Glutamatergic neuron (in vitro differentiated cells): ENCODE results near the gene GEMIN4. TPM values are rescaled to one million over a fixed set of nuclear protein-coding genes. Genes with fewer than 3 reads are reported as not detected.

Source experiments
- DNase-seq: peaks from one replicate; pipeline ENCODE4 v3.0.0; 2022
- H3K27ac Mint-ChIP-seq: one replicate; pipeline ENCODE4 v1.8.0; 2020; ENCODE audit warnings: mild to moderate bottlenecking, mixed read lengths, inconsistent platforms; ENCODE audit not compliant: unreplicated experiment
- H3K27me3 Mint-ChIP-seq: one replicate; pipeline ENCODE4 v1.8.0; 2020; ENCODE audit warnings: mild to moderate bottlenecking, moderate library complexity, mixed read lengths, inconsistent platforms; ENCODE audit not compliant: unreplicated experiment
- H3K36me3 Mint-ChIP-seq: one replicate; pipeline ENCODE4 v1.8.0; 2020; ENCODE audit warnings: mild to moderate bottlenecking, mixed read lengths, inconsistent platforms; ENCODE audit not compliant: unreplicated experiment
- H3K4me1 Mint-ChIP-seq: one replicate; pipeline ENCODE4 v1.8.0; 2020; ENCODE audit warnings: mild to moderate bottlenecking, low read depth, mixed read lengths, inconsistent platforms; ENCODE audit not compliant: unreplicated experiment
- H3K4me3 Mint-ChIP-seq: one replicate; pipeline ENCODE4 v1.8.0; 2020; ENCODE audit warnings: mild to moderate bottlenecking, mixed read lengths, inconsistent platforms; ENCODE audit not compliant: unreplicated experiment
- H3K9me3 Mint-ChIP-seq: one replicate; pipeline ENCODE4 v1.8.0; 2020; ENCODE audit warnings: mild to moderate bottlenecking, moderate library complexity, mixed read lengths, inconsistent platforms; ENCODE audit not compliant: unreplicated experiment
- total RNA-seq: library from RNA; stranded (reverse); fragmentation: NEBNext Ultra II Directional; extraction: Animal tissue kit (Norgen Biotek cat#: 25700); gene quantifications from one replicate; pipeline ENCODE4 v1.2.1, GENCODE V29; 2021; ENCODE audit not compliant: unreplicated experiment
- TF ChIP-seq, protein P1 (sequence below): fragments of 200-600 bp; sonication (generic); IDR thresholded peaks from one replicate; pipeline ENCODE4 v1.5.0; 2021; ENCODE audit not compliant: partially characterized antibody, unreplicated experiment

GEMIN4 gene
- total RNA-seq, 1 donor from 2014 or later: 19.9 TPM

- TF ChIP-seq, protein P1, sequence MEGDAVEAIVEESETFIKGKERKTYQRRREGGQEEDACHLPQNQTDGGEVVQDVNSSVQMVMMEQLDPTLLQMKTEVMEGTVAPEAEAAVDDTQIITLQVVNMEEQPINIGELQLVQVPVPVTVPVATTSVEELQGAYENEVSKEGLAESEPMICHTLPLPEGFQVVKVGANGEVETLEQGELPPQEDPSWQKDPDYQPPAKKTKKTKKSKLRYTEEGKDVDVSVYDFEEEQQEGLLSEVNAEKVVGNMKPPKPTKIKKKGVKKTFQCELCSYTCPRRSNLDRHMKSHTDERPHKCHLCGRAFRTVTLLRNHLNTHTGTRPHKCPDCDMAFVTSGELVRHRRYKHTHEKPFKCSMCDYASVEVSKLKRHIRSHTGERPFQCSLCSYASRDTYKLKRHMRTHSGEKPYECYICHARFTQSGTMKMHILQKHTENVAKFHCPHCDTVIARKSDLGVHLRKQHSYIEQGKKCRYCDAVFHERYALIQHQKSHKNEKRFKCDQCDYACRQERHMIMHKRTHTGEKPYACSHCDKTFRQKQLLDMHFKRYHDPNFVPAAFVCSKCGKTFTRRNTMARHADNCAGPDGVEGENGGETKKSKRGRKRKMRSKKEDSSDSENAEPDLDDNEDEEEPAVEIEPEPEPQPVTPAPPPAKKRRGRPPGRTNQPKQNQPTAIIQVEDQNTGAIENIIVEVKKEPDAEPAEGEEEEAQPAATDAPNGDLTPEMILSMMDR: no peak
- H3K27me3 Mint-ChIP-seq: peaks cover 5% of the 10 kb centered on the region
- no peak overlapping the region for H3K4me3 Mint-ChIP-seq
Observed at GRCh38 chr17:740240-741017, 11.6 kb downstream of the GEMIN4 start.

DNA sequence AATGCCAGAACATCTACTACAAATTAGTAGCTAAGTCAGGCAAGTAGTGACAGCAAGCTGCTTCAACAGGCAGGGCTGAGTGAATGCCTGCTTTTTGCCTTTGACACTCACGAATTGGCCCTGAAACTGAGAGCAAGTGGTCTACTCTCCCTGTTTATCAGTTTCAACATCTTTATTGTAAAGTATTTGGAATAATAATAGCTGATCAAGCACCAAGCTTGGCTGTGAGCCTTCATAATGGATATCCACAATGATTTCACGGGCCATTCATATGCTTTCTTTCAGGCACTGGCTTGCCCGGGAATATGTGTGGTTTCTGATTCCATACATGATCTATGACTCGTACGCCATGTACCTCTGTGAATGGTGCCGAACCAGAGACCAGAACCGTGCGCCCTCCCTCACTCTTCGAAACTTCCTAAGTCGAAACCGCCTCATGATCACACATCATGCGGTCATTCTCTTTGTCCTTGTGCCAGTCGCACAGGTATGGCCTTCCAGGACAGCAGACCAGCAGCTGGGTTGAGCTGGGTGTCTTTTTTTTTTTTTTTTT, 14.4 kb downstream of the GEMIN4 start:
- DNase-seq: no peak
- TF ChIP-seq, protein P1: no peak
- Mint-ChIP-seq H3K27me3 (peaks cover 12% of the 10 kb centered on the region), H3K4me3 (no peak overlapping the region), H3K27ac (no peak overlapping the region), H3K36me3 (no peaks in the 10 kb centered on the region), H3K4me1 (peaks cover 9% of the 10 kb centered on the region), H3K9me3 (peaks cover 2% of the 10 kb centered on the region)

More at GRCh38 chr17:740240-741017, 11.6 kb downstream of the GEMIN4 start:
- H3K9me3 Mint-ChIP-seq: no peaks in the 10 kb centered on the region
- no peak for DNase-seq
- no peaks in the 10 kb centered on the region for H3K4me1 Mint-ChIP-seq
- H3K27ac Mint-ChIP-seq: peak overlapping the region; percentile 31
- H3K36me3 Mint-ChIP-seq: no peaks in the 10 kb centered on the region

- H3K36me3 Mint-ChIP-seq: no peaks in the 10 kb centered on the region
- TF ChIP-seq, protein P1: no peak
- H3K4me3 Mint-ChIP-seq: peak overlapping the region; percentile 92
- H3K9me3 Mint-ChIP-seq: peaks cover 2% of the 10 kb centered on the region
- peaks cover 14% of the 10 kb centered on the region for H3K27me3 Mint-ChIP-seq
- H3K27ac Mint-ChIP-seq: no peak overlapping the region
- DNase-seq: no peak
- peaks cover 10% of the 10 kb centered on the region for H3K4me1 Mint-ChIP-seq
Observed at GRCh38 chr17:733743-734142, 18.3 kb downstream of the GEMIN4 start.

DNA sequence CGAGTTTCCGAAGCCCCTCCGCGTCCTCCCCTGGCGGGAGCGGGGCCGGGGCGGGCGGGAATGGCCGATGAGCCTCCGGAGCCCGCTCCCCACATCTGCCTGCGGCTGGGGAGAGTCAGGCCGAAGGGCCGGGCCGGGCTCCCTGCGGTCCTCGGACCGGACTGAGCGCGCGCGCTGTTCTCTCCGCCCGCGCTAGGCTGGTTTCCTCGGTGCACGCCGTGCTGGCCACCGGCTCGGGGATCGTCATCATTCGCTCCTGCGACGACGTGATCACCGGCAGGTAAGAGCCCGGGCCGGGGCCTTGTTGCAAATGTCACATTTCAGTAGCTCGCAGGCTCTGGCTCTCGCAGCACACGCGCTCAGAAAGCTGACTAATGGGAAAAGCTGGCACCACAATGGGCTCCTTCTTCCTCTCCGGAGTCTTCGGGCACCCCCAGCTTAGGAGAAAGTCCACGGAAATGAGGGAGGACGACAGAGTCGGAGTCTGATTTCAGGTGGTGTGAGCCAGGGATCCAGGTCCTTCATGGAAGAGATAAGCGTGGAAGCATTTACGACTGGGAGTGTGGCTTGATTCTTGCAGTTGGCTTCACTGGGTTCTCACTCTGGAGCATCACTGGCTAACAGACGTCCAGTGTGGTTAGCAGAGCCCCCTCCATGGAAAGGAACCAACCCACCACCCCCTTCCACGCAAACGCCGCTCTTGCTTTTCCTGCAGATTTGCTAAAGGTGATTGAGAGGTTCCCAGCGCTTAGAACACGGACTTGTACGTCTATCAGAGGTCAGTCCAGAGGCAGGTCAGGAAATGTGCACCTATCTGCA, 19.0 kb downstream of the GEMIN4 start:
- Mint-ChIP-seq H3K9me3 (peaks cover 2% of the 10 kb centered on the region), H3K27ac (peak overlapping the region; percentile 33), H3K36me3 (no peaks in the 10 kb centered on the region), H3K4me1 (peaks cover 10% of the 10 kb centered on the region), H3K27me3 (peaks cover 14% of the 10 kb centered on the region), H3K4me3 (peak overlapping the region; percentile 92)
- TF ChIP-seq, protein P1: no peak
- DNase-seq: peak; percentile 49
